GM12865 (cell line): ENCODE data around the gene CLEC4M.

Experiments
- DNase-seq: peaks from one replicate; pipeline ENCODE4 v3.0.0; 2010; ENCODE audit warnings: low read depth
- H3K4me3 ChIP-seq: 2 replicates; pipeline ENCODE4 v1.5.1; 2011; ENCODE audit warnings: mild to moderate bottlenecking, low read depth, low read length, control low read depth
- CTCF ChIP-seq: IDR thresholded peaks from 2 replicates; pipeline ENCODE4 v1.5.1; 2011; ENCODE audit warnings: low read length, control low read depth, low read depth, inconsistent platforms; ENCODE audit not compliant: insufficient read depth; ENCODE audit errors: missing control alignments

The CLEC4M gene

GRCh38 chr19:7729211-7729610, 33.8 kb upstream of the CLEC4M start:
- no peak for TF ChIP-seq CTCF
- no peak overlapping the region for H3K4me3 ChIP-seq
- DNase-seq = no peak

- H3K4me3 ChIP-seq = no peak overlapping the region
- no peak for DNase-seq
- TF ChIP-seq CTCF = no peak
These were observed 33.2 kb upstream of the CLEC4M start for GRCh38 chr19:7729831-7730285.

- no peak for TF ChIP-seq CTCF
- H3K4me3 ChIP-seq = no peak overlapping the region
- no peak for DNase-seq
These were observed 32.5 kb upstream of the CLEC4M start for GRCh38 chr19:7730286-7731217.

- no peak for TF ChIP-seq CTCF
- no peak for DNase-seq
- H3K4me3 ChIP-seq = no peak overlapping the region
These were observed 31.8 kb upstream of the CLEC4M start for GRCh38 chr19:7731218-7731595.

GRCh38 chr19:7731615-7732014, 31.4 kb upstream of the CLEC4M start:
- no peak overlapping the region for H3K4me3 ChIP-seq
- DNase-seq = no peak
- TF ChIP-seq CTCF = no peak

- DNase-seq = no peak
- TF ChIP-seq CTCF = no peak
- no peak within 1 kb of the TSS for H3K4me3 ChIP-seq
These were observed 31.0 kb upstream of the CLEC4M start, which contains the start of gene CLEC4G for GRCh38 chr19:7732045-7732444. Gene CLEC4G (minus strand): TSS chr19:7732110. CDS start chr19:7732102, 8 bp downstream.
